ENCODE measurements around the gene TTC39C.

DNA sequence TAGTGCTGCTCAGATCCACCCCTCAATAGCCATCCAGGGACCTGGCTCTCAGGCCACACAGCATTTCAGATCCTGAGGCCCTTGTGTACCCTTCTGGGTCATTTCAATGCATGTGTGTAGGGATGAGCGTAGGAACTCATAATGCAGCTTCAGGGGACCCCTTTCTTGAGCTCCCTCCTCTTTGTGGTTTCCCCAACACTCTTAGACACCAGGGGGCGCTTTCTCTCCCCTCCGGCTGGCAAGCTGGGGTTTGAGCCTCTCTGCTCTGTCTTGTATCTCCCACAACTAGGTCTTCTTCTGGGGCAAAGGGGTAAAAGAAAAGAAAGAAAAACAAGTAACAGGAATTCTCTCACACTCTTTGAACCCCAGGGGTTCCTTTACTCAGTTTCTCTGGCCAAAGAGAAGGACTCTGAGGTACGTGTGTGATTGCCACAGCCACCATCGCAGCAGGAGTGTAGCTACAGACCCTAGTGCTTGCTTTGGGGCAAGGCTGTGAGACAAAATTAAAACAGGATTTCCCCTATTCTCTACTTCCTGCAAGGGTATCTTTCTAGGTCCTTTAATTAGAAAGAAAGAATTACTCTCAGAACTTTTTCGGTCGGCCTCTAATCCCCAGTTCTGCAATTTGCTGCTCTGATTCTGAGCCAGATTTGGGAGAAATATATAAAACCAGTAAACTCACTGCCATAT, 162.3 kb downstream of the TTC39C start:
- TF ChIP-seq POLR2AphosphoS5 (IDR thresholded peaks at IDR 0.05; ENCODE audit: borderline replicate concordance, low read depth, low read length) (no peak), EZH2 (IDR thresholded peaks at IDR 0.05) (no peak)

All from SK-N-MC (cell line).